Dermis lymphatic vessel endothelial cell (primary cell): Measurements from ENCODE around the gene C19orf67. TPM values are rescaled to one million over a fixed set of nuclear protein-coding genes. Genes with fewer than 3 reads are reported as not detected.

Experiments
- total RNA-seq: library from RNA; depleted of rRNA; stranded (reverse); fragments of >200 nt; gene quantifications from 2 replicates; pipeline ENCODE4 v1.2.1, GENCODE V29; 2014

Gene C19orf67
- total RNA-seq: not detected in 2 replicates

DNA sequence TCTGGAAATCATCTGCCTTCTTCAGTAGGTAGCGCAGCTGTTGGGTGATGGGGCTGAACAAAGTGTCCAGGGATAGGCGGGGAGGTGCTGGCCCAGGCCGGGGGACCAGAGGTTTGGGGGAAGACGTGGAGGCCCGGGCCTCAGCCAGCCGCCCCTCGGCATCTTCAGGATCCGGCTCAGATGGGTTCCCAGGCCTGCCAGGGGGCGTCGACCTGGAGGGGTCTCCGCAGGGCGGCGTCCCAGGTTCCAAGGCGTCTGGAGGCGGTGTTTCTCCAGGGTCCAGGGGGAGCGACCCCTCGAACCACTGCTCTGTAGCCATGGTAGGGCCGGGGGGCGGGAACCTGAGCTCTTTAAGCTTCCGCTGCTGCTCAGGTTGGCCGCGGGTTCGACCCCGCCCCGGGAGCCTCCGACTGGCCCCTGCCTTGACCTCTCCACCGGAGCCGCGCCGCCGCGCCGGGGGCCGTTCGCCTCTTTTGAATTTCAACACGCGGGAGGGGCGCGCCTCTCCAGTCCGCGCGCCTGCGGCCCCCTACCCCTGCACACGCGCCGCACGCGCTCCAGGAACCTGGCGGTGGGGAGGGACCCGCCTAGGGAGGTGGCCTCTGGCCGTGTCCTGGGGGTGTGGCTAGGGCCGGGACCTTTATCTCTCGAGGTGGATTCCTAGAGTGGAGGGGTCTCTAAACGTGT, at the start of gene C19orf67:
C19orf67 (minus strand) TSS at position 475 of the 687 bp plus-strand sequence; CDS start at position 319, 156 bp downstream.

DNA sequence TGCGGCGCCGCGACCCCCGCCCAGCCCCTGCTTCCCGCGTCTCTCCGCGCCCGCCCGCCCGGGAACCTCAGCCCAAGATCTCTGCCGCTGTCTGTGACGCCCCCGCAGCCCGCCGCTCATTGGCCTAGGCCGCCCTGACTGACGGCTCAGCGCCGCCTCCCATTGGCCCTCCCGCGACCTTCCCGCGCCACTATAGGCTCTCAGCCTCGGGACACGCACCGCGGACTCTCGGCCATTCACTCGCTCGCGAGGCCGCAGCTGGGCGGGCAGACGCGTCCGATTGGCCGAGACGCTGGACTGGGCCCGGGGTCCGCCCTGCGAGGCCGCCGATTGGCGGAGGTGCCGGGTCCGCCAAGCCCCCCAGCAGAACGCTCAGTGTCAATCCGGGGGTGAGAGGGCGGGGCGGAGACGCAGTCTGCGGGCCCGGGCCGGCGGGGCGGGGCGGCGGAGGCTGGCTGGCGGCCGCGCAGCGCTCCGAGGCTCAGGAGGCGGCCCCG, 32.1 kb upstream of the C19orf67 start, which contains the start of gene PRKACA:
PRKACA (minus strand) TSS at position 95 of the 497 bp plus-strand sequence. CDS start 215 bp downstream, outside the sequence.

DNA sequence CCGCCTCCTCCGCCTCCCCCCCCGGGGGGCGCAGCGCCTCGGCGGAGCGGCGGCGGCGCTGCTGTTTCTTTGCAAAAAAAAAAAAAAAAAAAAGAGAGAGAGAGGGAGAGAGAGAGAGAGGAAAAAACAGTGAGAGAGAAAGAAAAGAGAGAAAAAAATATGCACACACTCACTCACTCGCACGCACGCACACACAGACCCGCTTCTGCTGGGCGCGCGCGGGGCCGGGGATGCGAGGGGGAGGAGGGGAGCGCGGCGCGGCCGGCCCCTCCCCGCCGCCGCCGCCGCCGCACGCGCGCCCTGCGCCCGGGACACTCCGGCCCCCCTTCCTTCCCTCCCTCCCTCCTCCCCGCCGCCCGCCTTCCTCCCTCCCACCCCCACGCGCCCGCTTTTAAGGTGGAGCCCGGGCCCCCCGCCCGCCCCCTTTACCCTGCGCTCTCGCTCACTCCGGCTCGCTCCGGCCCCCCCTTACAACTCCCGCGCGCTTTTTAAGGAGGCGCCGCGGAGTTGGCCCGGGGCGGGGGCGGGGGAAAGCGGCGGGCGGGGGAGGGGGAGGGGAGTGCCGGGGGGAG, 5.0 kb upstream of the C19orf67 start, which contains the start of gene SAMD1:
SAMD1 (minus strand) TSS at position 243 of the 572 bp plus-strand sequence.

DNA sequence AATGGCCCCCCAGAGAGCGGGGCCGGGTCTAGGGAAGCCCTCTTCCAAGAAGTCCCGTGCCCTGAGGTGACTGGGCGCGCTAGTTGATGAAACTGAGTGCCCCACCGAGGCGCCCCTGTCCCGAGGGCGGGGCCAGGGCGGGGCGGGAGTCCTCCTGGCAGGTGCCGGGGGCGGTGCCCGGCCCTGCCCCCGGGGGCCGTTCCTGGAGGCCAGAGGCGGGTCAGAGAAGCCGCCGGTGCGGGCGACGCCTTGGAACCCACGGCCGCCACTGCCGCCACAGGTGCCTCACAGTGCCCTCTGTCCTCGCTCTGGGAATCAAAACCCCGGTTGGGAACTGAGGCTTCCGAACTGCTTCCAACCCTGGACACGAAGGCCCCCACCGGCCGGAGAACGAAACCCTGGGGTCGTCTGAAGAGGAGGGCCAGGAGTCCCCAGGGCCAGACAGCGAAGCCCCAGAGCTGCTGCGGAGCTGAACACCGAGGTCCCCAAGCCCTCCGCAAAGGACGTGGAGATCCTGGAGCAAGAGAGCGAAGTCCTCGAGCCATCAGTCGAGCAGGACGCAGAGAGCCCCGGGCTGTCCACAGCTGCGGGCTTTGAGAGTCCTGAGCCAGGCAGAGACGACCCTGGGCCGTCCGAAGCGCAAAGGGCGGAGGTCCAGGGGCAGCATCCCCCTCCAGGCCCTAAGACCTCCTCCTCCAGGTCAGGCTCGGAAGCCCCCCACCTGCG, 12.9 kb downstream of the C19orf67 start, which contains the start of gene MISP3:
MISP3 (plus strand) TSS at position 252 of the 726 bp plus-strand sequence. CDS start 524 bp downstream, outside the sequence.

DNA sequence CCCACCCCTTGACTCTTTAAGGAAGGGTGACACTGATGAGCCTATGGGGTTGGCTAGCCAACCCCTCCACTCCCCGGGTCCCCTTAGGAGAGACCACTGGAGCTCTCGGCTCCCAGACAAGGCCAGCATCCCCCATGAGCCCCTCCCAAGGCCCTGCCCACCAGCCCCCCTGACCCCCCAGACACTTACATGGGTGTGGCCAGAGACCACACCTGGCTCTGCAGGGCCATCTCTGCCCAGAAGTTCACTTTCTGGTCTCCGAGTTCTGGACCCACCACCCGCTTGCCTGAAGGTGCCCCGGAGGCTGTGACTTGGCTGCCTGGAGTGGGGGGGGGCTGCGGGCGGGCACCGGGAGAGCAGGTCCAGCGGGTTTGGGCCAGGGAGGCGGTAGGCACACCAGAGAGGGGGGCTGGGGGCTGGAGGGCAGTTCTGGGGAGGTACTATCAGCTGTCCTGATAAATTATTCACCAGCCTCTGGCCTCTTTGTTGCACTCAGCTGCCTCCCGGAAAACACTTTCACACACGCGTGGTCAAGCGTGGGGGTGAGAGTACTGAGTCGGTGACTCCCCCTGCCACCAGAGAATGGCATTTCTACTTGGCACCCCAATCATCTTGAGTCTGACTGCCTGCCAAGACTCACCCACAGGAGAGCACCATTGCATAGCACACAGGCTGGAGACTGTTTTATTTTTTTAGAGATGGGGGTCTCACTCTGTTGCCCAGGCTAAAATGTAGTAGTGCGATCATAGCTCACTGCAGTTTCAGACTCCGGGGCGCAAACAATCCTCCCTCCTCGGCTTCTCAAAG, 23.6 kb downstream of the C19orf67 start, which contains the start of gene PALM3:
PALM3 (minus strand) TSS at position 326 of the 807 bp plus-strand sequence; CDS start at position 230, 96 bp downstream.

DNA sequence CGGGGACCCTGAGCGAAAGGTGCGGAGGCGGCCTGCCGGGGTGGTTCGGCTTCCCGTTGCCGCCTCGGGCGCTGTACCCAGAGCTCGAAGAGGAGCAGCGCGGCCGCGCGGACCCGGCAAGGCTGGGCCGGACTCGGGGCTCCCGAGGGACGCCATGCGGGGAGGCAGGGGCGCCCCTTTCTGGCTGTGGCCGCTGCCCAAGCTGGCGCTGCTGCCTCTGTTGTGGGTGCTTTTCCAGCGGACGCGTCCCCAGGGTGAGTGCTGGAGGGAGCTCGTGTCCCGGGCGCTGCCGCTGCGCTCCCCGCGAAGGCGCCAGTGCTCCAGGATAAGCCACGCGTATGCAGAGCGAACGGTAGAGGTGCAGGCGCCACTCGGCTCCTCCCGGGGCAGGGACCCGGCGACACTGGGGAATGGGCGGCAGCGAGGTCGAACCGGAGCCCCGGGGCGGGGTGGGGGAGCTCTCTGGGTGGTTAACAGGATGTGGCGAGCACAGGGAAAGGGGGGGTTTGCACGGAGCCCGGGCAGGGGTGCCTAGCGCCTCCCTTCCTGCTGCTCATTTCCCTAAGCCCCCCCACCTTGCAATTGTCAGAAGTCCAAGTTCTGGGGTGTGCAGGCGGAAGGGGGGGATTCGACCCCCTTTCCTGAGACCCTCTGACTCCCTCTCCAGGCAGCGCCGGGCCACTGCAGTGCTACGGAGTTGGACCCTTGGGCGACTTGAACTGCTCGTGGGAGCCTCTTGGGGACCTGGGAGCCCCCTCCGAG, 53.7 kb downstream of the C19orf67 start, which contains the start of gene IL27RA:
IL27RA (plus strand) TSS at position 44 of the 762 bp plus-strand sequence; CDS start at position 155, 111 bp downstream.

Other genes starting within 250 kb of the C19orf67 start
- gene NANOS3, start 208.6 kb downstream of the C19orf67 start, total RNA-seq: not detected in 2 replicates
- gene BRME1, start 179.7 kb downstream of the C19orf67 start, total RNA-seq: 0.09 and 0.22 TPM in 2 replicates
- 3.5 and 3.7 TPM in 2 replicates for gene CC2D1A, start 179.6 kb downstream of the C19orf67 start, total RNA-seq
- gene PODNL1, start 147.4 kb downstream of the C19orf67 start, total RNA-seq: not detected in 2 replicates
- 6.3 and 8.7 TPM in 2 replicates for gene DCAF15, start 133.3 kb downstream of the C19orf67 start, total RNA-seq
- 1.7 and 2.1 TPM in 2 replicates for gene RFX1, start 79.5 kb downstream of the C19orf67 start, total RNA-seq
- gene RLN3, start 57.6 kb downstream of the C19orf67 start, total RNA-seq: not detected in 2 replicates
- gene IL27RA, start 54.0 kb downstream of the C19orf67 start, total RNA-seq: 2.7 and 3.8 TPM in 2 replicates
- gene PALM3, start 23.7 kb downstream of the C19orf67 start, total RNA-seq: not detected in 2 replicates
- gene MISP3, start 13.0 kb downstream of the C19orf67 start, total RNA-seq: under 0.01 and 0.22 TPM in 2 replicates
- 9.4 and 12.5 TPM in 2 replicates for gene SAMD1, start 5.0 kb upstream of the C19orf67 start, total RNA-seq
- gene PRKACA, start 32.0 kb upstream of the C19orf67 start, total RNA-seq: 32.6 and 35.6 TPM in 2 replicates
- 2.8 and 3.6 TPM in 2 replicates for gene ASF1B, start 50.8 kb upstream of the C19orf67 start, total RNA-seq
- 5.4 and 7.9 TPM in 2 replicates for gene ADGRL1, start 120.4 kb upstream of the C19orf67 start, total RNA-seq